ENCODE results near the gene MTA3.

MTA3 gene

DNA sequence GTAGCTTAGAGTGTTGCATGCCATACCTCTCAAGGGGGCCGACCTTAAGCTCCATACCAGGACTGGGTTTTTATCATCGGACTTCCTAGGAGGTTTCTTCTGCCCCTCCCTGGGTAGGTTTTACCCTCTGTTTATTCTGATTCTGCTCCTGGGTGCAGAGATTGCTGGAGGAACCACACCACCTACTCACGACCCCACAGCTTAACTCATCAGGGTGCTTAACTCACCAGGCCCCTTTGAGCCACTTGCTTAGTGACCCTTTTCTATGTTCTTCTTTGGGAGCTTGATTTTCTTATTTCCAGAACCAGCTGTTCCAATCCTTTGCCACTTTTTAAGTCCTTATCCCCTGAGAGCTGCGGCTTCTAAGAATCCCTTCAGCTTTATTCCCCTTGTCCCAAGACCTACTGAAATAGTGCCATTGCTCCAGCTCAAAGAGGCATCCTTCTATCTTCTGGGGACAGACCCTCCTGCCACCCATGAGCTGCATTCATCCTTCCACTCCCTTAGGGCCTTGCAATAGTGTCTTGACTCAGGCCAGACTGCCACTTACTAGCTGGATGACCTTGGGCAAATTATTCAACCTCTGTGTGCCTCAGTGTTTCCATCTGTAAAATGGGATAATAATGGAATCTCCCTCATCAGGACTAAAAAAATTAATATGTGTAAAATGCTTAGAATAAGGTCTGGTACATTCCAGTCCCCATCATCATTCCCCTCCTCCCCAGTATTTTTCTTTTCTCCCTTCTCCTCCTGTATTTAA lies 189.7 kb downstream of the MTA3 start:
- in situ Hi-C loops (cut with MboI; ENCODE audit: low sequenced_read_pairs): no loop called here

DNA sequence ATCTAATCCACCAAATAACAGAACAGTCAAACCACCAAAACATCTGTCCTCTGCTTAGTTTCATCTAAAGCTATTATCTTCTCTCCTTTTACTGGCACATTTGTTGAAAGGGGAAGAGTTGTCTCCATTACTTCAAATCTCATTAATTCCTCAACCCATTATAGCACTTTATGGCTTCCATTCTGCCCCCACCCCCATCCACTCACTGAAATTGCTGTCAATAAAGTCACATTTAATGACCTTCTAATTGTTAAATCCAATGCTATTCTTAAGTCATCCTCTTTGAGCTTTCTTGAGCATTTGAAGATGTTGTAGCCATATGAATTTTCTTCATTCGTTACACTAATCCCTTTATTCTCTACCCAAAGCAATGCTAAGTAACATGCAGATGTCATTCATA lies 190.3 kb downstream of the MTA3 start:
- in situ Hi-C loops (cut with MboI; ENCODE audit: low sequenced_read_pairs): no loop called here

DNA sequence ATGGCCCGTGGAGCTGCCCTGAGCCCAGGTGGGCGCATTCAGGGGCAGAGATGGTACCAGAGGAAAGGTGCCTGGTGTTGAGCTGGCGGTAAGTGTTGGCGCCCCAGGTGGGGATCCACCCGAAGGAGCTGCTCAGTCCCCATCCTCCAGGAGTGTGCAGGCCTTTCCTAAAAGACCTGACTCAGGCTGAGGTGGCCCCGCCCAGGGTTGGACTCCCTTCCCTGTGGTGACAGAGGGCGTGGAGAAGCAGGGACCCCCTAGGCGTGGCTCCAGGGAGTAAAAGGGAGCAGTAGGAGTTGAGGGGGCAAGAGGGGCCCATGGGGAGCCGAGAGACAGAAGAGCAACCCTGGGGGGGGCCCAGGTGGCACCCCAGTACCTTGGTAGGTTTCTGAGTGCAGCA lies 193.1 kb downstream of the MTA3 start:
- in situ Hi-C loops (cut with MboI; ENCODE audit: low sequenced_read_pairs): no loop called here

DNA sequence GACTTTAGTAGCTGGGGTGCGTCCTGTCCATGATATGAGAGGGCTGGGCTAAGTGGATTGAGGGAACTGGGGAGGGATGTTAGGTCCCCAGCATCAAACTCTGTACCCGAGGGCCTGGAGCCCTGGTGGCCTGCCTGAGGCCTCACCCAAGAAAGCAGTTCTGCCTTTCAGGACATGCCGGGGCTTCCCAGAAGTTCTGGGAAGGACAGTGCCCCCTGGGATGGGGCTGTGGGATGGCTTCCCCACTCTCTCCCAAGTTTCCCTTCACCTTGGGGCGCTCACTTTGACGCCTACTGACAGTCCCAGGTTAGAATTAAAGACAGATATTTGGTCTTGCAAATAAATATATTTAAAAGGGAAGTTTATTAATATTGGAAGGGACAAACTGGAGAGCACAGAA lies 193.7 kb downstream of the MTA3 start:
- in situ Hi-C loops (cut with MboI; ENCODE audit: low sequenced_read_pairs): no loop called here

DNA sequence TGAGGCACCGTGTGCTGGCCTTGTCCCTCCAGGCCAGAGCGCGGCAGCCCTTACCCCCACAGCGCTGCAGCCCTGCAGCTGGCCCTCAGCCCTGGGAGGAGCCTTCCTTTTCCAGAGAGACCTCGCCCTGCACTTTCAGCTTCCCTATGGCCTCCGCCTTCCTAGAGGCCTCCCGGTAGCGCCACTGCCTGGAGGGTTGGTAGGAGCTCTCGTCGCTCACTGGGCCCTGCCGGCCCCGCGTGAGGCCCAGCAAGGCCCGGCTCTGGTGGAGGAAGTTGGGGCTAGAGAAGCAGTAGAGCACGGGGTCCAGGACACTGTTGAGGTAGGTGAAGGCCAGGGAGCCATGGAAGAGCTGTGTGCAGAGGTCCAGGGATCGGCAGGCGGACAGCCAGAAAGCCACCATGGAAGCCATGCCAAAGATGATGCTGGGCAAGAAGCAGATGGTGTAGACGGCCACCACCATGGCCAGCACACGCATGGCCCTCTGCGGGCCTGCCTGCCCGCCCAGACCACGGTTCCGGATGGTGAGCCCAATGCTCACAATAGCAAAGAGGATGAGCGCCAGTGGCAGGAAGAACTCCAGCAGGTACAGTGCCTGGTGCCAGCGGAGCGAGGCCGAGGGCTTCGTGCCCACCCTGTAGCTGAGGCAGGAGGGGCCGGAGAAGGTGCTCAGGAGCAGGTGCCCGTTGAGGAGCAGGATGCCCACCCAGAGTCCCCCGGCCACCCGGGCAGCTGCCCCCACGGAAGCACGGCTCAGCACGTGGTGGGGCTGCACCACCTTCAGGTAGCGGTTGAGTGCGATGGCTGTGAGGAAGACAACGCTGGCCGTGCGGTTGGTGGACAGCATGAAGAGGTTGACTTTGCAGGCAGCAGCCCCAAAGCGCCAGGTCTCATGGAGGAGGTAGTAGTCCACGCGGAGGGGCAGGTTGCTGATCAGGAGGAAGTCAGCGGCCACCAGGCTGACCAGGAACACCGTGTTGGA lies 194.7 kb downstream of the MTA3 start:
- in situ Hi-C loops (cut with MboI; ENCODE audit: low sequenced_read_pairs): no loop called here

DNA sequence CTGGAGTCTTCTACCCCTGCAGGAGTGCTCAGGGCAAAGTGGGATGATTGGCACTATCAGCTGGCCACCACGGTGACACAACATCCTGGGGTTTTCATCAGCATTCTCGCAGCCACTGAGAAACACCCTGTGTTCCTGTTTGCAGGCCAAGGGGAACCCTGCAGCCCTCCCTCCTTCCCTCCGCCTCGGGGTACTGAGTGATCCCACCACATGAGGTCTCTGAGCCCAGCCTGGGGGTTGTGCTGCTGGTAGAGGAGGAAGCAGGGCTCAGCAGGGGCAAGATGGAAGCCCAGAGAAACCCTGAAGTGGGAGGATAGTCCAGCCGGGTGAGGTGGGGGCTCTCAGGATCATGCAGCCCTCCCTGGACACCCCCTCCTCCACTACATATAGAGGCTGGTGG lies 195.7 kb downstream of the MTA3 start, which contains the start of gene OXER1:
OXER1 (minus strand) TSS at position 40 of the 400 bp plus-strand sequence. CDS start 73 bp downstream, outside the sequence.
- in situ Hi-C loops (cut with MboI; ENCODE audit: low sequenced_read_pairs): no loop called here

DNA sequence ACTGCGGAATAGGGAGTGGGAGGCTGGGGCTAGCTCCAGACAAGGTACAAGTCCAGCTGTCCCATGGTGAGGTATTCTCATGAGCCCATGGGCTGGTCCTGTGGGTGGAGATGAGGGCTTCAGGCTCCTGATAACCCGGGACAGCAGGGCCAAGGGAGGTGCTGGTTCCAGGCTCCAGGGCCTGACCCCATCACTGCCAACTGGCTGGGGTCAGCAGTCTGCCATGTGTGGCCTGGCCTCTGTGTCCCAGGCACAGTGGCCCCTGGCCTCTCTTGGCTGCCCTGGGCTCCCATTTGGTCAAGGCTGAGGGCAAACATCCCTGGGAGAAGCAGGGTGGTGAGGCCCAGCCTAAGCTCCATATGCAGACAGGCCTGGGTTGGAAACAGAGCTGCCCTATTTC lies 196.5 kb downstream of the MTA3 start:
- in situ Hi-C loops (cut with MboI; ENCODE audit: low sequenced_read_pairs): no loop called here

DNA sequence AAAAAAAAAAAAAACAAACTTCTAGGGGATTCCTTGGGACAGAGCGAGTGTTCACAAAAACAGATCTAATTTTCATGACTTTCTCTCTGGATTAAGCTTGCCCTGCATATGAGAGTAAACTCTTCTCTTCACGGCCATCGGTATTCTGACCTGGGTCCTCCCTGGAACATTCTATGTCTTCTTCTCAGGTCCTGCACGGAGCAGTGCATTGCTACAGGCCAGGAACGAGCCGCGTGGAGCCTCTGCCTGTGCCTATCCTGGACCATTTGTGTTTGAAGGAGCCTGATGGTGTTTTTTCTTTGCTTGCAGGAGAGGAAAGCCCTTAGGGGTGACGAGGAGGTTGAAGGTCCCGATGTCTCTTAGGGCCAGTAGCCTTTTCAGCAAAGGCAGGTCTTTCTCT lies 197.3 kb downstream of the MTA3 start:
- in situ Hi-C loops (cut with MboI; ENCODE audit: low sequenced_read_pairs): no loop called here

DNA sequence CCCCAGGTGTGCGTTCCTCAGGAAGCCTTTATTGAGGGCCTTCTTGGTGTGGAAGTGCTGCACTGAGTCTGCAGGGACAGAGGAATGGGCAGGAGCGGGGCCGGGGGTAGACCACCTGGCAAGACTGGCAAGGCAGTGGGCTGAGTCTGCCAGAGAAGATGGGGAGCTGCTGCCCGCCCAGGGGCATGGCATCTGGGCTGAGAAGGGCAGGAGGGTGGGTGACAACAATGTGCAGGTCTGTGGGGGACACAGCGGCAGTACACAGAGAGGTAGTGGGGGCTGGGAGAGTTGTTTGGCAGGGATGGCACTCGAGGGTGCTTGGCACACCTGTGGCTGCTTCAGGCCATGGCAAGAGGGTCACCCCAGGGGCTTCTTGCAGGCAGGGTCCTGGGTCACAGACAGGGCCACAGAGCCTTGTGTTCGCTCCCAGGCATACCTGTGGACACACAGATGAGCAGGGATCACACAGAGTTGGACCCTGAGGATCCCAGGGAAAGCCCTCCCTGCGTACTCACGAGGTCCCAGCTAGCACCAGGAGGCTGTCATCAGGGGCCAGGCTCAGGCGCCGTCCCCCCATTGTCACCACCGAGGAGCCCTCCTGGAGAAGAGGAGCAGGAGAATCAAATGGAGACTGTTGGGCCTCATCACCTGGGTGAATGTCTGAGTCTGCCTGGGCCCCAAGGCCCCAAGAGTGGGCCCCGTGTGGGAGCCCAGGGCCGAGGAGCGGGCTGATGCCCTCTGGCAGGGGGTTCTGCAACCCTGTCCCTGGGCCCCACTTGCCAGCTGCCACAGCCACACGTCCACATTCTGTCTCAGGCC lies 198.9 kb downstream of the MTA3 start:
- in situ Hi-C loops (cut with MboI; ENCODE audit: low sequenced_read_pairs): no loop called here

DNA sequence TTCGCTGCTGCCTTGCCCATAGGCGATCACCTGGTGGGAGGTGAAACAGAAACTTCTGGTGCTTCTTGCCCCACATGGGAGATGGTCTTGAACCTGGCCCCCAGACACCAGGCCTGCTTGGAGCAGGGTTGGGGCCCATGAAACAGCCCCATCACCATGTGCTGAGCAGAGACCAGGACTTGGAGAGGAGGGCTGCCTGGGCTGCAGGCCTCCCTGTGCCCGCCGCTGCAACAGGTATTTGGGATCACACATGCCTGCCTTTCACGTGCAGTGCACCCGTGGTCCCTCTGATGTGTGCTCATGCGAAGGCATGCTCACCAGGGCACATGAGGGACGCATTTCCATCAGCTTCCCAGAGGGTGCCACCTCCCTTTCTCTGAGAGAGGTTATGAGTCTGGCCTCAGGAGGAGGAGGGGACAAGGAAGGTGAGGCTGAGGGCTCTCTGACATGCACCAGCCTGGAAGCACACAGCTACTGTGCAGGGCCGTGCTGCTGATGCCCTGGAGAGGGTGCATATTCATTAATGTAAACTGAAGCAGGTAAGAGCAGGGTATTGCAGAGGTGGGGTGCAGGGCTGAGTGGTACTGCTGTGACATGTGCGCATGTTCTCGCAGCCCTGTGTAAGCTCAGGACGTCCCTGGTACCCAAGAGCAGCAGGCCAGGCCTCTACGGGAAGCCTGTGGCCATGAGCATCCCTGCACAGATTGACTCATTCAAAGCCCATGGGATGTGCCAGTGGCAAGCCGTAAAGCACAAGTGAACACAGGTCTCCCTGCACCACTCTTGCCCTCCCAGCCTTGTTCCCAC lies 199.7 kb downstream of the MTA3 start:
- in situ Hi-C loops (cut with MboI; ENCODE audit: low sequenced_read_pairs): no loop called here

DNA sequence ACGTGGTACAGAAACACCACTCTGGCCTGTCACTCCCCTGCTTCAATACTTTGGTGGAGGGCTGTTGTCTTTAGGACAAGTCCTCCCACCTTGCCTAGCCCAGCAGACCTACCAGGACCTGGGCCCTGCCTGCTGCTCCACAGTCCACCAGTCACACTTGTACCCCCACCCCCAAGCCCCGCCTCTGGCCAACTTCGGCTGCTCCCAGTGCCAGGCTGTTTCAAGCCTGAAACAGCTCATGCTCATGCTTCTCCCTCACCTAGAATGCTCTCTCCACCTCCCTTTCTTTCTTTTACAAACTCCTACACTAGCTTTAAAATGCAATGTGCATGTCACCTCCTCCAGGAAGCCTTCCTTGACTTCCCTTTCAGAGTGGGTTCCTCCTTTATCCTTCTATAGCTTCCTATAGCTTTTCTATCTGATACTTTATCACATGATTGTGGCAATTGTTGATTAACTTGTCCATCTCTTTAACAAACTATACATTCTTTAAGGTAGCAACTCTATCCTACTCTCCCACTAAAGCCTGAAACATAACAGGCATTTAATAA lies 200.3 kb downstream of the MTA3 start:
- in situ Hi-C loops (cut with MboI; ENCODE audit: low sequenced_read_pairs): no loop called here

DNA sequence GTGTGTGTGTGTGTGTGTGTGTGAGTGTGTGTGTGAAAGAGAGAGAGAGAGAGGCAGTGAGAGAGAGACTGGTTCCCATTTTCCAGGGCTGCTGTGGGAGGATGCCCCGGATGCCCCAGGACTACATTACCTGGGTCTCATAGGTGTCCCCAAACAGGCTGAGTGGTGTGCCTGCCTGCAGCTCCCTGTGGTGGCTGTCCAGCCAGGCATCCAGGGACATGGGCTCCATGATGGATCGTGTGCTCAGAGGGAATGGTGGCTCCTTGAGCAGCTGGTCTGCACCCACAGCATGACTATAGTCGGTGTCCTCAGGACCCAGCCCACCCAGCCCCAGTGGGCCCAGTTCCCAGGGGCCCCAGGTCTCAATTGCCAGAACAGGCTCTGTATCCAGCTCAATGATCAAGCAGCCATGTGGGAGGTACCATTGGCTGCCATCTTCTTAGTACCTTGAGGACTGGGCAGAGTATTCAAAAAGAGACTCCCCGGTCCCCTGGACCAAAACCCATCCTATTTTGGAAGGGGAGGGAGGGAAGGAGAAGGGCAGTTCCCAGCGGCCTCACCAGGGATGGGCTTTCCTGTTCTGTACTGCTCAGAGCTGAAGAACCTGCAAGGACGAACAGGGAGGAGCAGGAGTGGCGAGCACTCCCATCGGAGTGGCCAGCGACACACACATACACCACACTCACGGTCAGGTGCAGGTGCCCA lies 201.3 kb downstream of the MTA3 start:
- in situ Hi-C loops (cut with MboI; ENCODE audit: low sequenced_read_pairs): no loop called here

DNA sequence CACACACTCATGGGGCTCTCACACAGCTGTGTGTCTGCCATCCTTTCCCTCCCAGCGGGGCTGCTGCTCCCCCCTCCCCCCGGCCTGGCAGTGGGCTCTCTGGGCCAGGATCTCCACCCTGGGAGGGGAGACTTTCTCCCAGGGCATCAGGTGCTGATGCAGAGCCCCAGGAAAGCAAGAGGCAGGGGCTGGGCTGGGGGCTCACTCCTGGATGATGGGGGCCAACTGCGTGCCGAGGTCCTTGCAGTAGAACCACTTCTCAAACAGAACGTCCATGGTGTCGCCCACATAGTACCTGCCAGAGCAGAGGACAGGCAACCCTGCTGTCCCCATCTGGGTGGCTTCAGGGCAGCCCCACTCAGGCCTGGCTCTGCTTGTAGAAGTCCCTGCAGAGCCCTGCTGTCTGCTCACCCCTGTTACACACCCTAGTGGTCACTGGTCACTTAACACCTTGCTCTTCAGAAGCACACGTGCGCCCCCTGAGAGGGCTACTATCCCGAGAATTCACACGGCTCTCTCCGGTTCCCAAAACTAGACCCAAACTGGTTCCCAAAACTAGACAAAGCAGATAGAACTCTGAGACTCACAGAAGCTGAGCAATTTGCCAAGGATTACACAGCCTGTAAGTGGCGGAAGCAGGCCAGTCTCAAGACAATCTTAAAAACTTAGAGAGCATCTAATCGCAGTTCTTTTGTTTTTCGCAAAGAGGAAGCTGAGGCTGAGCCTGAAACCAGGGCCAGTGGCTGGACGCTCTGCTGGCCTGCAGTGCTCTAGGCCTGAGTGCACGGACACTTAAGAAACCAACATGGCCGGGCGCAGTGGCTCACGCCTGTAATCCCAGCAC lies 202.1 kb downstream of the MTA3 start:
- in situ Hi-C loops (cut with MboI; ENCODE audit: low sequenced_read_pairs): no loop called here

DNA sequence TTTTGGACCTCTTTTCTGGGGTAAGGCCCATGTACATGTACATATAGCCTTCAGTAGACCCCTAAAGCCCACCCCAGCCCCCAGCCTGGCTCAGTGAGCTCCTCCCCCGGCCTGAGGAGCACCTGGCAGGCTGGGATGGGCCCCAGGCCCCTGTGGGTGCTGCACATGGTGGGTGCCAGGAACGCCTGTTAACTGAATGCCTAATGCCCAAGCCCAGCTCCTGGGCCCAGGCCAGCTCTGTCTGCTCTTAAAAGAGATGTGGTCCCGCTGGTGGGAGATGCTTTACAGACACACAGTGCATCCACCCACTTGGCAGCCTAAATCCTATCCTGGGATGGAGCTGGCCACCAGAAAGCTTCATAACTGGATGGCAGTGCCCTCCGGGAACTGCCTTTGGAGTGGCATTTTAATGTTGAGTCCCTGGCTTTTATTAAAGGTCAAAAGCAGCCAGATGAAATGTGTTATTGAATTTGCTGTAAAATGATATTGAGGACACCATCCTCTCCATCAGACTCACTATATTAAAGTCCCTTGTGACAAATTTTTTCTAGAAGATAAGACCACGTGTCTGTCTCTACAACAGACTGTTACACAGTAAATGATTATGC lies 203.2 kb downstream of the MTA3 start:
- in situ Hi-C loops (cut with MboI; ENCODE audit: low sequenced_read_pairs): no loop called here

DNA sequence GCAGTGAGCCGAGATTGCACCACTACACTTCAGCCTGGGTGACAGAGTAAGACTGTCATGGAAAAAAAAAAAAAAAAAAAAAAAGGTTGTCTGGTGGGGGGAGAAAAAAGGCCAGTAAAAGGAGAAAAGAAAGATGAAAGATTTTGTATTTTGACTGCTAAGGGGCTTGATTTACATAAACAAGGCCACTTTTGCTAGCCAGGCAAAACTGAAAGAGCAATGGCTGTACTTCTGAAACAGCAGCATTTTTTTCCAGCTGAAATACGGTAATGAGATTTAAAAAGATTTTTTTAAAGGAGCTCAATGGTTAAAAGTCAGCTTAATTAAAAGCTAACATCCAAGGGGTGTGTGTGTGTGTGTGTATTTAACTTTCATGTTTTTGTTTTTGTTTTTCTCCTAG lies 206.8 kb downstream of the MTA3 start:
- in situ Hi-C loops (cut with MboI; ENCODE audit: low sequenced_read_pairs): no loop called here

DNA sequence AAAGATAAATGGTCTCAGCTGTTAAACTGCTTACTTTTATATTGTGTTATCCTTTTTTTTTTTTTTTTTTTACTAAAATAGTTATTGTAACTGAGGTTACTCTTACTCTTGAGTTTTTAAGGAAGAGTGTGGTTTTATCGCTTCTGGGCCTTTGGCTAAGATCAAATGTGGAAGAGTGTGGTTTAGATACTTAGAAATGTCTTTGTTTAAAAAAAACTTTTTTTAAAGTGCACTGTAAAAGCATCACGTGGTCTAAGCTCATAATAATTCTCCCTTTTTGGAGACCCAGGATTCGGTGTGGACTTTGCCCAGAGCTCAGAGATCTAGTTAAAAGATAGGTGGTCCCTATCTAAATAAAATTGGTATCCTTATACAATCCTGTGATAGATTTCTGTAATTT lies 207.4 kb downstream of the MTA3 start:
- in situ Hi-C loops (cut with MboI; ENCODE audit: low sequenced_read_pairs): no loop called here

DNA sequence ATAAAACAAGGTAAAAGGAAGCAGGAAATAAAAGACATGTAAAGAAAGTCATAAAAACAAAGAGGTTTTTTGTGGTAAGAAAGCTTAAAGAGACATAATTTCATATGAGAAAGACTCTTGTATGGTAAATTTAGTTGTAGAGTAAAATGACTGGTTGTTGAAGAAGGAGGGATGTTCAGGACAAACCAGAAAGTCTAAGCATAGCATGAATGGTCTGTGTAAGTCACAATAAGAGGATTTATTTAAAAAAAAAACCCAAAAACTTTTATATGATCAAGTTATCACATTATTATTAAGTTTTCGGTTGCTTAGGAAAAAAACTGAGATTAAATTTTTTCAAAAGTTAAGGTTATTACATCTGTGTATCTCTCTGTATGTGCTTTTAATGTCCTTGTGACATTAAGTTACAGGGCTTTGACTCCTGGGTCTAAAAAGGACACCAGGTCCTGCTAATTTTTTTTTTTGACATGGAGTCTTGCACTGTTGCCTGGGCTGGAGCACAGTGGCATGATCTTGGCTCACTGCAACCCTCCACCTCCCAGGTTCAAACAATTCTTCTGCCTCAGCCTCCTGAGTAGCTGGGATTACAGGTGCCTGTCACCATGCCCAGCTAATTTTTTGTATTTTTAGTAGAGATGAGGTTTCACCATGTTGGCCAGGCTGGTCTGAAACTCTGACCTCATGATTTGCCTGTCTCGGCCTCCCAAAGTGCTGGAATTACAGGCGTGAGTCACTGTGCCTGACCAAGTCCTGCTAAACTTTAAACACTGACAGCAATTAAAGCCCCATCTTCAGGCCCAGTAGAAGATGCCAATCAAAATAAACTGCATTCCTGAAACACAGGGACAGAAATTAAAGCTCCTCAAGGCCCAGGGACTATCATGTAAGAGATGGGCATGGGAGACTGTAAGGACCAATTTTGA lies 209.7 kb downstream of the MTA3 start:
- in situ Hi-C loops (cut with MboI; ENCODE audit: low sequenced_read_pairs): no loop called here

Data from hTERT RPE-1 (cell line).